SU-DHL-6 (cell line): ENCODE measurements around the gene TENT4A.

Source experiments
- H2AFZ ChIP-seq: fragments of 200-600 bp; sonication (generic); 2 replicates; pipeline ENCODE4 v1.6.1; 2014; ENCODE audit warnings: low read depth, mild to moderate bottlenecking, moderate library complexity, mixed read lengths, antibody characterized with exemption, low read length; ENCODE audit not compliant: severe bottlenecking
- H3F3A ChIP-seq: fragments of 200-600 bp; shearing (Covaris generic); 2 replicates; pipeline ENCODE4 v1.6.0; 2016; ENCODE audit warnings: antibody characterized with exemption, mild to moderate bottlenecking; ENCODE audit not compliant: insufficient read depth
- H3K27ac ChIP-seq: fragments of 200-600 bp; sonication (generic); 2 replicates; pipeline ENCODE4 v1.5.1; 2016; ENCODE audit warnings: low read depth, mild to moderate bottlenecking, low read length, moderate library complexity, mixed read lengths
- H3K27me3 ChIP-seq: fragments of 200-600 bp; sonication (generic), shearing (Covaris generic); 2 replicates; pipeline ENCODE4 v1.6.0; 2014; ENCODE audit warnings: mild to moderate bottlenecking, low read length
- H3K36me3 ChIP-seq: fragments of 200-600 bp; sonication (generic); 2 replicates; pipeline ENCODE4 v1.6.1; 2014; ENCODE audit warnings: mild to moderate bottlenecking, low read length, mixed read lengths
- H3K4me2 ChIP-seq: fragments of 300-600, 200-600 bp; shearing (Covaris generic), sonication (generic); 2 replicates; pipeline ENCODE4 v1.6.0; 2014; ENCODE audit warnings: low read length, low read depth, mild to moderate bottlenecking; ENCODE audit not compliant: poor library complexity, severe bottlenecking
- H3K4me3 ChIP-seq: fragments of 200-600 bp; sonication (generic); 2 replicates; pipeline ENCODE4 v1.5.1; 2014; ENCODE audit warnings: antibody characterized with exemption, low read length, mild to moderate bottlenecking, mixed read lengths; ENCODE audit not compliant: insufficient read depth, poor library complexity, severe bottlenecking
- H3K79me2 ChIP-seq: fragments of 200-600 bp; sonication (generic); 2 replicates; pipeline ENCODE4 v1.6.1; 2014; ENCODE audit warnings: mild to moderate bottlenecking, low read length, moderate library complexity; ENCODE audit not compliant: insufficient read depth
- H3K9ac ChIP-seq: fragments of 200-600 bp; sonication (generic); 2 replicates; pipeline ENCODE4 v1.7.0; 2014; ENCODE audit warnings: mild to moderate bottlenecking, low read length
- H3K9me2 ChIP-seq: fragments of 200-600 bp; sonication (generic); replicated peaks from 2 replicates; pipeline ENCODE4 v1.6.1; 2014; ENCODE audit warnings: low read length; ENCODE audit not compliant: insufficient read depth
- H3K9me3 ChIP-seq: fragments of 200-600 bp; sonication (generic); 2 replicates; pipeline ENCODE4 v1.6.1; 2014; ENCODE audit warnings: low read length, mixed read lengths; ENCODE audit not compliant: insufficient read depth
- H4K20me1 ChIP-seq: fragments of 200-600 bp; sonication (generic); 2 replicates; pipeline ENCODE4 v1.6.1; 2014; ENCODE audit warnings: low read depth, mild to moderate bottlenecking, antibody characterized with exemption, low read length, moderate library complexity, mixed read lengths
- CTCF ChIP-seq: fragments of 200-600 bp; sonication (generic); IDR thresholded peaks from one replicate; pipeline ENCODE4 v1.5.1; 2017; ENCODE audit warnings: antibody characterized with exemption, mild to moderate bottlenecking, low read length, moderate library complexity; ENCODE audit not compliant: insufficient read depth, poor library complexity, severe bottlenecking
- EZH2phosphoT487 ChIP-seq: fragments of 200-600 bp; sonication (generic), shearing (Covaris generic); conservative IDR thresholded peaks from 2 replicates; pipeline ENCODE4 v1.6.1; 2018; ENCODE audit warnings: mild to moderate bottlenecking, antibody characterized with exemption, low read length, moderate library complexity, mixed read lengths

TENT4A gene

GRCh38 chr5:6803981-6804550, 90.8 kb downstream of the TENT4A start:
- TF ChIP-seq CTCF = no peak
- no peak for TF ChIP-seq EZH2phosphoT487
- no peak overlapping the region for H3K27ac ChIP-seq
- H3K79me2 ChIP-seq = no peaks in the 10 kb centered on the region
- H2AFZ ChIP-seq = no peak overlapping the region
- H3K9me2 ChIP-seq = no peaks in the 10 kb centered on the region
- H3F3A ChIP-seq = no peaks in the 10 kb centered on the region
- H3K4me2 ChIP-seq = no peak overlapping the region
- H4K20me1 ChIP-seq = no peaks in the 10 kb centered on the region
- no peaks in the 10 kb centered on the region for H3K9me3 ChIP-seq
- no peak overlapping the region for H3K4me3 ChIP-seq
- no peaks in the 10 kb centered on the region for H3K36me3 ChIP-seq
- H3K27me3 ChIP-seq = no peaks in the 10 kb centered on the region
- H3K9ac ChIP-seq = no peak overlapping the region

GRCh38 chr5:6804766-6805501, 91.7 kb downstream of the TENT4A start:
- H3F3A ChIP-seq = no peaks in the 10 kb centered on the region
- no peaks in the 10 kb centered on the region for H4K20me1 ChIP-seq
- no peak for TF ChIP-seq CTCF
- TF ChIP-seq EZH2phosphoT487 = no peak
- no peaks in the 10 kb centered on the region for H3K79me2 ChIP-seq
- H3K27me3 ChIP-seq = no peaks in the 10 kb centered on the region
- no peaks in the 10 kb centered on the region for H3K36me3 ChIP-seq
- no peak overlapping the region for H3K27ac ChIP-seq
- H3K9me3 ChIP-seq = no peaks in the 10 kb centered on the region
- no peak overlapping the region for H3K4me2 ChIP-seq
- no peaks in the 10 kb centered on the region for H3K9me2 ChIP-seq
- no peak overlapping the region for H3K9ac ChIP-seq
- H3K4me3 ChIP-seq = no peak overlapping the region
- no peak overlapping the region for H2AFZ ChIP-seq

- Histone ChIP-seq H3F3A (no peaks in the 10 kb centered on the region), H4K20me1 (no peaks in the 10 kb centered on the region), H3K4me2 (no peak overlapping the region), H3K27ac (no peak overlapping the region), H3K79me2 (no peaks in the 10 kb centered on the region), H3K9me3 (no peaks in the 10 kb centered on the region), H2AFZ (no peak overlapping the region), H3K4me3 (no peak overlapping the region), H3K9me2 (no peaks in the 10 kb centered on the region), H3K36me3 (no peaks in the 10 kb centered on the region), H3K27me3 (no peaks in the 10 kb centered on the region), H3K9ac (no peak overlapping the region)
- TF ChIP-seq CTCF (no peak), EZH2phosphoT487 (no peak)
Observed at GRCh38 chr5:6805841-6806240, 92.6 kb downstream of the TENT4A start.
